Smooth muscle cell (in vitro differentiated cells): ENCODE measurements around the gene PACSIN1. TPM values are rescaled to one million over a fixed set of nuclear protein-coding genes. Genes with fewer than 3 reads are reported as not detected.

ENCODE experiments used
- DNase-seq: peaks from one replicate; lab custom pipeline; 2025; ENCODE audit not compliant: unreplicated experiment; lab: John Stamatoyannopoulos, UW
- H2AFZ ChIP-seq: fragments of 200-600 bp; sonication (generic); 2 replicates; pipeline ENCODE4 v1.6.0; 2016; ENCODE audit warnings: antibody characterized with exemption, low read depth, mild to moderate bottlenecking
- H3F3A ChIP-seq: fragments of 200-600 bp; sonication (generic); 2 replicates; pipeline ENCODE4 v1.6.0; 2017; ENCODE audit warnings: antibody characterized with exemption, low read depth
- H3K27ac ChIP-seq: fragments of 200-600 bp; sonication (generic); 2 replicates; pipeline ENCODE4 v1.5.1; 2016; ENCODE audit warnings: low read depth, mild to moderate bottlenecking
- H3K27me3 ChIP-seq: fragments of 200-600 bp; sonication (generic); 2 replicates; pipeline ENCODE4 v1.6.1; 2016; ENCODE audit warnings: low read depth, mild to moderate bottlenecking
- H3K36me3 ChIP-seq: fragments of 200-600 bp; sonication (generic); 2 replicates; pipeline ENCODE4 v1.5.1; 2016; ENCODE audit warnings: low read depth
- H3K4me1 ChIP-seq: fragments of 200-600 bp; sonication (generic); 2 replicates; pipeline ENCODE4 v1.5.1; 2016; ENCODE audit warnings: low read depth
- H3K4me2 ChIP-seq: fragments of 200-600 bp; sonication (generic); 2 replicates; pipeline ENCODE4 v1.6.0; 2016; ENCODE audit warnings: mild to moderate bottlenecking
- H3K4me3 ChIP-seq: fragments of 200-600 bp; sonication (generic); 2 replicates; pipeline ENCODE4 v1.5.1; 2016; ENCODE audit warnings: mild to moderate bottlenecking
- H3K79me2 ChIP-seq: fragments of 200-600 bp; sonication (generic); 2 replicates; pipeline ENCODE4 v1.6.0; 2016; ENCODE audit warnings: low read depth, mild to moderate bottlenecking
- H3K9ac ChIP-seq: fragments of 200-600 bp; sonication (generic); 2 replicates; pipeline ENCODE4 v1.6.0; 2016; ENCODE audit warnings: low read depth
- H3K9me3 ChIP-seq: fragments of 200-600 bp; sonication (generic); replicated peaks from 2 replicates; pipeline ENCODE4 v1.5.1; 2016; ENCODE audit warnings: low read depth
- H4K20me1 ChIP-seq: fragments of 200-600 bp; sonication (generic); 2 replicates; pipeline ENCODE4 v1.6.0; 2016; ENCODE audit warnings: low read depth
- WGBS: methylation state at CpG from one replicate; pipeline ENCODE4 v1.1.7; 2016; ENCODE audit warnings: low lambda C conversion rate; 5-methylcytosine and 5-hydroxymethylcytosine counted together
- polyA plus RNA-seq: library from polyadenylated mRNA; unstranded; fragments of >200 nt; fragmentation: Nextera tagmentation; extraction: Ambion mirVana; gene quantifications from 2 replicates; pipeline ENCODE4 v1.2.1, GENCODE V29; 2016
- total RNA-seq: library from RNA; depleted of rRNA; stranded (reverse); fragments of >200 nt; gene quantifications from 2 replicates; pipeline ENCODE4 v1.2.3, GENCODE V29; 2014
- TF ChIP-seq, protein P1 (sequence below): fragments of 200-600 bp; sonication (generic); IDR thresholded peaks from 2 replicates; pipeline ENCODE4 v1.5.1; 2017; ENCODE audit warnings: borderline replicate concordance, mild to moderate bottlenecking, antibody characterized with exemption; ENCODE audit not compliant: insufficient read depth, poor library complexity, severe bottlenecking

Gene PACSIN1
- total and polyA plus RNA-seq, 2 experiments from 2014 or later = not detected

DNA sequence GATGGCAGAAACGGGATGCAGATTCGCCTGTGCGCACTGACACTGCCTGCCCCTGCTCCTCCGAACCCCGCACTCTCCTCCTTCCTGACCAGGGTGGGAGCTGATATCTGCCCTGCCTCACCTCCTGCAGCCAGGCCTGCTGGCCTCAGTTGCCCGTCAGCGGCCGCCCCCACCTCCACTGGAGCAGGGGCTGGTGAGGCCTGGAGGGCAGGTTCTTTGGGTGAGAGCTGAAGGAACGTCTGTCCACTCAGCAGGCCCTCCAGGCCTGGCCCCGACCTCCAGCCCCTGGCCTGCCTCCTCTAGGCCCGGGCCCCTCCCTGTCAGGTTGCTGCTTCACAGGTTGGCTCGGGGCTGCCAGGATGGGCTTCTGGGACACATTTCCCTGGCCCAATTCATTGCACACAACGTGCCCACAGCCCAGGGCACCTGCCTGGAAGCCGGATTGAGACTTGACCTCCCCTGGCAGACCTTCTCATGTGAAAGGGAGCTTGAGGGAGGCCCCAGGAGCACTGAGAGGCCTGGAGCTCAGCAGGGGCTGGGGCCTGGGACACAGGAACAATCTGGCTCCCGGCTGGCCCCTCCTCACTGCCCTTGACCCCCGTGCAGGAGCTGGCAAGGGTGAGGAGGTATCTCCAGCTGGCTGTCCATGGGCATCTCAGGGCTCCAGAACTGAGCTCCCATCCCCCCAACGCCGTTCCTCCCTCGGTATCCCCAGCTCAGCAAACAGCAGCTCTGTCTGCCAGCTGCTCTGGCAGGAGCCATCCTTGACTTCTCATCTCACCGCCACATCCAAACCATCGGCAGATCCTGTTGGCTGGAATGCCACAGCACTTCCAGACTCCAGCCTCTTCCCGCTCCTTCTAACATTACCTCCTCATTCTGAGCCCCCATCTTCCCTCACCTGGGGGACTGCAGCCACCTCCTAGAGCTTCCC, 50.8 kb downstream of the PACSIN1 start:
- Histone ChIP-seq H3F3A (no peaks in the 10 kb centered on the region), H2AFZ (no peak overlapping the region), H3K9me3 (no peaks in the 10 kb centered on the region), H3K27me3 (no peaks in the 10 kb centered on the region), H3K36me3 (no peaks in the 10 kb centered on the region), H3K79me2 (no peaks in the 10 kb centered on the region), H3K4me1 (peaks cover 6% of the 10 kb centered on the region), H3K27ac (no peak overlapping the region), H4K20me1 (no peaks in the 10 kb centered on the region), H3K4me3 (no peak overlapping the region), H3K4me2 (no peak overlapping the region), H3K9ac (no peak overlapping the region)
- DNase-seq = no peak
- 92% methylated on average over 22 of the region's 22 CpGs for WGBS
- TF ChIP-seq, protein P1, sequence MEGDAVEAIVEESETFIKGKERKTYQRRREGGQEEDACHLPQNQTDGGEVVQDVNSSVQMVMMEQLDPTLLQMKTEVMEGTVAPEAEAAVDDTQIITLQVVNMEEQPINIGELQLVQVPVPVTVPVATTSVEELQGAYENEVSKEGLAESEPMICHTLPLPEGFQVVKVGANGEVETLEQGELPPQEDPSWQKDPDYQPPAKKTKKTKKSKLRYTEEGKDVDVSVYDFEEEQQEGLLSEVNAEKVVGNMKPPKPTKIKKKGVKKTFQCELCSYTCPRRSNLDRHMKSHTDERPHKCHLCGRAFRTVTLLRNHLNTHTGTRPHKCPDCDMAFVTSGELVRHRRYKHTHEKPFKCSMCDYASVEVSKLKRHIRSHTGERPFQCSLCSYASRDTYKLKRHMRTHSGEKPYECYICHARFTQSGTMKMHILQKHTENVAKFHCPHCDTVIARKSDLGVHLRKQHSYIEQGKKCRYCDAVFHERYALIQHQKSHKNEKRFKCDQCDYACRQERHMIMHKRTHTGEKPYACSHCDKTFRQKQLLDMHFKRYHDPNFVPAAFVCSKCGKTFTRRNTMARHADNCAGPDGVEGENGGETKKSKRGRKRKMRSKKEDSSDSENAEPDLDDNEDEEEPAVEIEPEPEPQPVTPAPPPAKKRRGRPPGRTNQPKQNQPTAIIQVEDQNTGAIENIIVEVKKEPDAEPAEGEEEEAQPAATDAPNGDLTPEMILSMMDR = no peak

DNA sequence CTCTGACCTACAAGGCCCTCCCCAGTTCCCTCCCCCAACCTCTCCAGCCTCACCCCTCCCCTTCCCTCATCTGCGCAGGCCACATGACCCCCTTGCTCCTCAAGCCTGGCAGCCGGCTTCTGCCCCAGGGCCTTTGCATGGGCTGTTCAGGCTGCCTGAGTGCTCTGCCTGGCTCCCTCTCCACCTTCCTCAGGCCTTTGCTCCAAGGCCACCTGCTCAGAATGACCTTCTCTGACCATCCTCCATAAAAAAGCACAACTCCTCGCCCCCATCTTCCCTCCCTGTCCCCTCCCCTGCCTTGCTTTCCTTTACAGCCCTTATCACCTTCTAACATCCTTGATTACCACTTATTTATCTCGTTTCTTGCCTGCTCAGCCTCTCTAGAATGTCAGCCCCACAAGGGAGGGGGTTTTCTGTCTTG, 51.6 kb downstream of the PACSIN1 start:
- Histone ChIP-seq H3K9me3 (no peaks in the 10 kb centered on the region), H3K4me1 (peaks cover 6% of the 10 kb centered on the region), H3K4me3 (no peak overlapping the region), H3K27me3 (no peaks in the 10 kb centered on the region), H2AFZ (no peak overlapping the region), H3F3A (no peaks in the 10 kb centered on the region), H4K20me1 (no peaks in the 10 kb centered on the region), H3K36me3 (no peaks in the 10 kb centered on the region), H3K79me2 (no peaks in the 10 kb centered on the region), H3K9ac (no peak overlapping the region), H3K27ac (no peak overlapping the region), H3K4me2 (no peak overlapping the region)
- TF ChIP-seq, protein P1 = no peak
- 68% methylated on average over 2 of the region's 4 CpGs for WGBS
- no peak for DNase-seq

DNA sequence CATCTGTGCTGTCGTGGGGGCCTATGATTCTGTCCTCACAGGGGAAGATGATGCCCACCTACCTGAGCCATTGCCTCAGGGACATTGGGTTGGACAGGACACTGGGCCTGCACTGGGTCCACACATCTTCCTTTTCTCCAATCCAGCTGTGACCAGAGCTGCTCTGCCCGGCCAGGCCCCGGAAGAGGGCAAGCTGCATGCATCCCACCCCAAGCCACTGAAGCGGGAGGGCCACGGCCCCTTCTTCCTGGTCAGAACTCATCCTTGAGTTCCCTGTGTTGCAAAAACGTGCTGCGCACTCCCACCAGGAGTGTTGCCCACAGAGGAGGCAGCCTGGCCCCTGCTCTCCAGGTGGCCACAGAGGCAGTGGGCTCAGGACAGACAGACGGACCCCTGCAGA, 52.1 kb downstream of the PACSIN1 start:
- Histone ChIP-seq H3K36me3 (no peaks in the 10 kb centered on the region), H3K27me3 (no peaks in the 10 kb centered on the region), H3K4me2 (no peak overlapping the region), H3K9me3 (no peaks in the 10 kb centered on the region), H4K20me1 (no peaks in the 10 kb centered on the region), H3K9ac (no peak overlapping the region), H3K27ac (no peak overlapping the region), H3K4me1 (peaks cover 6% of the 10 kb centered on the region), H2AFZ (no peak overlapping the region), H3K79me2 (no peaks in the 10 kb centered on the region), H3F3A (no peaks in the 10 kb centered on the region), H3K4me3 (no peak overlapping the region)
- 93% methylated on average over 8 of the region's 8 CpGs for WGBS
- no peak for DNase-seq
- TF ChIP-seq, protein P1 = no peak
